Measurements from ENCODE around the gene BBOX1. TPM values are rescaled to one million over a fixed set of nuclear protein-coding genes. Genes with fewer than 3 reads are reported as not detected.

BBOX1 gene
- total RNA-seq, 1 experiment from 2014 or later = not detected

DNA sequence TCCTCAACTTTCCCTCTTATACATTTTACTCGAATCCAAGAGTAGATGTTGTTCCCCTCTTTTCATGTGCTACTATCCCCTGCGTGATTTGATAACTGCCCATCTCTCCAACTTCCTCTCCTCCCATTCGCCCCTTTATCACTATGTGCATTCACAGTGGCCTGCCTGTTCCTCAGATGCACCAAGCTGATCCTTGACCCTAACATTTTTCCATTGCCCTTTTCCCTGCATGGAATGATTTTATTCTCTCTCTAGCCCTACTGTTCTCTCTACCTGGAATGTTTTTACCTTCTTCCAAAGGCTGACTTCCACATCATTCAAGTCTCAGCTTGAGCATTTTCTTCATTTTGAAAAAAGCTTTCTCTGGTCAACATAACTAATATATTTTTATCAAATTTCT, 15.8 kb upstream of the BBOX1 start:
- no peak overlapping the region for H3K27ac ChIP-seq (ENCODE audit: low read length)
- TF ChIP-seq, protein P1, sequence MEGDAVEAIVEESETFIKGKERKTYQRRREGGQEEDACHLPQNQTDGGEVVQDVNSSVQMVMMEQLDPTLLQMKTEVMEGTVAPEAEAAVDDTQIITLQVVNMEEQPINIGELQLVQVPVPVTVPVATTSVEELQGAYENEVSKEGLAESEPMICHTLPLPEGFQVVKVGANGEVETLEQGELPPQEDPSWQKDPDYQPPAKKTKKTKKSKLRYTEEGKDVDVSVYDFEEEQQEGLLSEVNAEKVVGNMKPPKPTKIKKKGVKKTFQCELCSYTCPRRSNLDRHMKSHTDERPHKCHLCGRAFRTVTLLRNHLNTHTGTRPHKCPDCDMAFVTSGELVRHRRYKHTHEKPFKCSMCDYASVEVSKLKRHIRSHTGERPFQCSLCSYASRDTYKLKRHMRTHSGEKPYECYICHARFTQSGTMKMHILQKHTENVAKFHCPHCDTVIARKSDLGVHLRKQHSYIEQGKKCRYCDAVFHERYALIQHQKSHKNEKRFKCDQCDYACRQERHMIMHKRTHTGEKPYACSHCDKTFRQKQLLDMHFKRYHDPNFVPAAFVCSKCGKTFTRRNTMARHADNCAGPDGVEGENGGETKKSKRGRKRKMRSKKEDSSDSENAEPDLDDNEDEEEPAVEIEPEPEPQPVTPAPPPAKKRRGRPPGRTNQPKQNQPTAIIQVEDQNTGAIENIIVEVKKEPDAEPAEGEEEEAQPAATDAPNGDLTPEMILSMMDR (IDR thresholded peaks at IDR 0.05) = no peak
- TF ChIP-seq, protein P2, sequence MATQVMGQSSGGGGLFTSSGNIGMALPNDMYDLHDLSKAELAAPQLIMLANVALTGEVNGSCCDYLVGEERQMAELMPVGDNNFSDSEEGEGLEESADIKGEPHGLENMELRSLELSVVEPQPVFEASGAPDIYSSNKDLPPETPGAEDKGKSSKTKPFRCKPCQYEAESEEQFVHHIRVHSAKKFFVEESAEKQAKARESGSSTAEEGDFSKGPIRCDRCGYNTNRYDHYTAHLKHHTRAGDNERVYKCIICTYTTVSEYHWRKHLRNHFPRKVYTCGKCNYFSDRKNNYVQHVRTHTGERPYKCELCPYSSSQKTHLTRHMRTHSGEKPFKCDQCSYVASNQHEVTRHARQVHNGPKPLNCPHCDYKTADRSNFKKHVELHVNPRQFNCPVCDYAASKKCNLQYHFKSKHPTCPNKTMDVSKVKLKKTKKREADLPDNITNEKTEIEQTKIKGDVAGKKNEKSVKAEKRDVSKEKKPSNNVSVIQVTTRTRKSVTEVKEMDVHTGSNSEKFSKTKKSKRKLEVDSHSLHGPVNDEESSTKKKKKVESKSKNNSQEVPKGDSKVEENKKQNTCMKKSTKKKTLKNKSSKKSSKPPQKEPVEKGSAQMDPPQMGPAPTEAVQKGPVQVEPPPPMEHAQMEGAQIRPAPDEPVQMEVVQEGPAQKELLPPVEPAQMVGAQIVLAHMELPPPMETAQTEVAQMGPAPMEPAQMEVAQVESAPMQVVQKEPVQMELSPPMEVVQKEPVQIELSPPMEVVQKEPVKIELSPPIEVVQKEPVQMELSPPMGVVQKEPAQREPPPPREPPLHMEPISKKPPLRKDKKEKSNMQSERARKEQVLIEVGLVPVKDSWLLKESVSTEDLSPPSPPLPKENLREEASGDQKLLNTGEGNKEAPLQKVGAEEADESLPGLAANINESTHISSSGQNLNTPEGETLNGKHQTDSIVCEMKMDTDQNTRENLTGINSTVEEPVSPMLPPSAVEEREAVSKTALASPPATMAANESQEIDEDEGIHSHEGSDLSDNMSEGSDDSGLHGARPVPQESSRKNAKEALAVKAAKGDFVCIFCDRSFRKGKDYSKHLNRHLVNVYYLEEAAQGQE (IDR thresholded peaks at IDR 0.05; ENCODE audit: insufficient read depth in 1 of 2, low read depth in 2 of 2, low read length in 1 of 2) = no peak
- no peak for TF ChIP-seq TCF7L2 (IDR thresholded peaks at IDR 0.05; ENCODE audit: low read depth, low read length)
- no peaks in the 10 kb centered on the region for H3K9me3 ChIP-seq (ENCODE audit: control insufficient read depth, insufficient read depth, low read depth, low read length)
- DNase-seq (ENCODE audit: low read depth, low spot score) = no peak
- POLR2A ChIA-PET = no interaction called here
- in situ Hi-C loops (cut with HindIII; ENCODE audit: low pct_unique_long_range_greater_than_20kb, low sequenced_read_pairs) = no loop called here
- no peaks in the 10 kb centered on the region for H3K36me3 ChIP-seq (ENCODE audit: control insufficient read depth, insufficient read depth, low read length)
- intact Hi-C loops (cut with micrococcal nuclease; ENCODE audit: unreplicated experiment) = no loop called here
- no peak overlapping the region for H3K4me3 ChIP-seq (ENCODE audit: low read depth in 2 of 2, low read length in 2 of 2)
- BruUV-seq (replicated peaks) = no TSS peak
- CTCF ChIA-PET = no interaction called here
- H3K4me1 ChIP-seq (ENCODE audit: control insufficient read depth, insufficient read depth, low read length) = no peaks in the 10 kb centered on the region
- no peak for ATAC-seq
- no peaks in the 10 kb centered on the region for H3K27me3 ChIP-seq (ENCODE audit: control insufficient read depth, insufficient read depth, low read length)

DNA sequence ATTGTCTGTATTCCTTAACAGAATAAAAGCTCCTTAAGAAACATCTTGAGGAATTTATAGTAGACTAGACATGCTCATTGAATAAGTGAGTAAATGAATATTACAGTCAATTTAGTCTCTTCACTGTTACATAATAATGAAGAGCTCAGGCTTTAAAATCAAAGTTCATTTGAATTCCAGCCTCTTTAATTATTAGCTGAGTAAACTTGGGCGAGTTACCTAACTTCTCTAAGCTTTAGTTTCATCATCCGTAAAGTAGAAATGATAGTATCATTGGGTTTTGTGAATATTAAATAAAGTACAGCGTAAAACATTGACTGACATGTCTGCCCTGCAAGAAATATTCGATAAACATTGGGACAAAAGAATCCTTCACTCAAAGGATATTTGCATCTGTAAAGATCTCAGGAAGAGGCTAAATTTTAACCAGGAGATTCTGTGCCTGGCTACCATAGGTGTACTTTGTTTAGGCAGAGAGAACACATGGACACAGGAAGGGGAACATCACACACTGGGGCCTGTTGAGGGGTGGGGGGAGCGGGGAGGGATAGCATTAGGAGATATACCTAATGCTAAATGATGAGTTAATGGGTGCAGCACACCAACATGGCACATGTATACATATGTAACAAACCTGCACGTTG, 15.2 kb upstream of the BBOX1 start:
- Histone ChIP-seq H3K27me3 (ENCODE audit: control insufficient read depth, insufficient read depth, low read length) (no peaks in the 10 kb centered on the region), H3K4me3 (ENCODE audit: low read depth in 2 of 2, low read length in 2 of 2) (no peak overlapping the region), H3K36me3 (ENCODE audit: control insufficient read depth, insufficient read depth, low read length) (no peaks in the 10 kb centered on the region), H3K27ac (ENCODE audit: low read length) (no peak overlapping the region), H3K9me3 (ENCODE audit: control insufficient read depth, insufficient read depth, low read depth, low read length) (no peaks in the 10 kb centered on the region), H3K4me1 (ENCODE audit: control insufficient read depth, insufficient read depth, low read length) (no peaks in the 10 kb centered on the region)
- ChIA-PET CTCF (no interaction called here), POLR2A (no interaction called here)
- no peak for DNase-seq (ENCODE audit: low read depth, low spot score)
- in situ Hi-C loops (cut with HindIII; ENCODE audit: low pct_unique_long_range_greater_than_20kb, low sequenced_read_pairs) (no loop called here), intact Hi-C loops (cut with micrococcal nuclease; ENCODE audit: unreplicated experiment) (no loop called here)
- BruUV-seq (replicated peaks) = no TSS peak
- TF ChIP-seq, protein P2 (IDR thresholded peaks at IDR 0.05; ENCODE audit: insufficient read depth in 1 of 2, low read depth in 2 of 2, low read length in 1 of 2) = no peak
- TF ChIP-seq TCF7L2 (IDR thresholded peaks at IDR 0.05; ENCODE audit: low read depth, low read length) = no peak
- TF ChIP-seq SIN3A (IDR thresholded peaks at IDR 0.05; ENCODE audit: borderline replicate concordance, insufficient read depth, low read depth, low read length) = no peak
- TF ChIP-seq POLR2AphosphoS5 (IDR thresholded peaks at IDR 0.05; ENCODE audit: low read depth, low read length) = no peak
- no peak for ATAC-seq
